ENCODE data around the gene TMSB4X. TPM values are rescaled to one million over a fixed set of nuclear protein-coding genes. Genes with fewer than 3 reads are reported as not detected.

Gene TMSB4X
- total RNA-seq, 1 experiment from 2014 or later: 2,595 TPM

DNA sequence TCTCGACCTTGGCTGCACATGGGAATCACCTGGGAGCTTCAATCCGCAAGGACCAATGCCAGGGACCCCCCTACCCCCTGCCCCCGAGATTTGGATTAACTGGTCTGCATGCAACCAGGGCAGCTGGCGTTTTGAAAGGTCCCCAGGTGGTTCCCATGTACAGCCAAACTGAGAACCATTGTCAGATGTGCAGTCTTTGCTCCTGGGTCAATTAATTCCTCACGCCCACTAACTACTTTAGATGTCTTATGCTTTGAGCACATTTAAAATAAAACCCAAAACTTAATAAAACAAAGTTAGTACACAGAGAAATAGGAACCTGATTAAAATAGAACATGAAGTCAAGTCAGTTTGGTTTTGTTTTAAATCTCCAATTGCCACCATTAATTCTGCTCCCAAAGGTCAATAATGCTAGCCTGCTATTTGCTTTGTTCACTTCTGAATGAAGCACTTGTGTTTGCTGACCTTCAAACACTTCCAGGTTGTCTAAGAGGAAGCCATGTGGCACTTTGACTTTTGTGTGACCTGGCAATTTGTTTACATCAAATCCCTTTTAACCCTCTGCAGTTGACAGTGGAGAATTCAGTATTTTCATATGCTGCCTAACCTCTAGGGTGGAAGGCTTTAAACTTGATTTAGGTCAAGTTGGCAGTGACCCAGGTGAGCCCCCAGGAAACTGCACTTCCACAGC is 27.2 kb upstream of the TMSB4X start:
- H3K27me3 Mint-ChIP-seq (ENCODE audit: low read depth): no peaks in the 10 kb centered on the region
- POLR2A ChIA-PET: no interaction called here
- no peaks in the 10 kb centered on the region for H3K9me3 Mint-ChIP-seq

More for the DNA sequence above, 27.2 kb upstream of the TMSB4X start:
- ATAC-seq: no peak
- H3K36me3 Mint-ChIP-seq: no peaks in the 10 kb centered on the region
- CTCF ChIA-PET: interaction anchor here (1.2 to 2.3 kb wide), 4 partner anchors 336 to 698 kb away, joined by 4 to 43 read pairs (median 6); no protein-coding TSS in a partner anchor
- no peak overlapping the region for H3K4me3 Mint-ChIP-seq
- no peak overlapping the region for H3K27ac Mint-ChIP-seq
- H3K4me1 Mint-ChIP-seq: peaks cover 31% of the 10 kb centered on the region
- TF ChIP-seq, protein P1, sequence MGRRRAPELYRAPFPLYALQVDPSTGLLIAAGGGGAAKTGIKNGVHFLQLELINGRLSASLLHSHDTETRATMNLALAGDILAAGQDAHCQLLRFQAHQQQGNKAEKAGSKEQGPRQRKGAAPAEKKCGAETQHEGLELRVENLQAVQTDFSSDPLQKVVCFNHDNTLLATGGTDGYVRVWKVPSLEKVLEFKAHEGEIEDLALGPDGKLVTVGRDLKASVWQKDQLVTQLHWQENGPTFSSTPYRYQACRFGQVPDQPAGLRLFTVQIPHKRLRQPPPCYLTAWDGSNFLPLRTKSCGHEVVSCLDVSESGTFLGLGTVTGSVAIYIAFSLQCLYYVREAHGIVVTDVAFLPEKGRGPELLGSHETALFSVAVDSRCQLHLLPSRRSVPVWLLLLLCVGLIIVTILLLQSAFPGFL (CRISPR knock-in tag; IDR thresholded peaks at IDR 0.05; ENCODE audit: borderline replicate concordance): no peak
- TF ChIP-seq TP53 (CRISPR knock-in tag; IDR thresholded peaks at IDR 0.05): no peak
- no peak for TF ChIP-seq ZNF138 (CRISPR knock-in tag; conservative IDR thresholded peaks at IDR 0.05)
- TF ChIP-seq, protein P2, sequence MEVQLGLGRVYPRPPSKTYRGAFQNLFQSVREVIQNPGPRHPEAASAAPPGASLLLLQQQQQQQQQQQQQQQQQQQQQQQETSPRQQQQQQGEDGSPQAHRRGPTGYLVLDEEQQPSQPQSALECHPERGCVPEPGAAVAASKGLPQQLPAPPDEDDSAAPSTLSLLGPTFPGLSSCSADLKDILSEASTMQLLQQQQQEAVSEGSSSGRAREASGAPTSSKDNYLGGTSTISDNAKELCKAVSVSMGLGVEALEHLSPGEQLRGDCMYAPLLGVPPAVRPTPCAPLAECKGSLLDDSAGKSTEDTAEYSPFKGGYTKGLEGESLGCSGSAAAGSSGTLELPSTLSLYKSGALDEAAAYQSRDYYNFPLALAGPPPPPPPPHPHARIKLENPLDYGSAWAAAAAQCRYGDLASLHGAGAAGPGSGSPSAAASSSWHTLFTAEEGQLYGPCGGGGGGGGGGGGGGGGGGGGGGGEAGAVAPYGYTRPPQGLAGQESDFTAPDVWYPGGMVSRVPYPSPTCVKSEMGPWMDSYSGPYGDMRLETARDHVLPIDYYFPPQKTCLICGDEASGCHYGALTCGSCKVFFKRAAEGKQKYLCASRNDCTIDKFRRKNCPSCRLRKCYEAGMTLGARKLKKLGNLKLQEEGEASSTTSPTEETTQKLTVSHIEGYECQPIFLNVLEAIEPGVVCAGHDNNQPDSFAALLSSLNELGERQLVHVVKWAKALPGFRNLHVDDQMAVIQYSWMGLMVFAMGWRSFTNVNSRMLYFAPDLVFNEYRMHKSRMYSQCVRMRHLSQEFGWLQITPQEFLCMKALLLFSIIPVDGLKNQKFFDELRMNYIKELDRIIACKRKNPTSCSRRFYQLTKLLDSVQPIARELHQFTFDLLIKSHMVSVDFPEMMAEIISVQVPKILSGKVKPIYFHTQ (CRISPR knock-in tag; IDR thresholded peaks at IDR 0.05): no peak
- TF ChIP-seq NFYB (CRISPR knock-in tag; conservative IDR thresholded peaks at IDR 0.05; ENCODE audit: low read depth): no peak
- TF ChIP-seq, protein P3, sequence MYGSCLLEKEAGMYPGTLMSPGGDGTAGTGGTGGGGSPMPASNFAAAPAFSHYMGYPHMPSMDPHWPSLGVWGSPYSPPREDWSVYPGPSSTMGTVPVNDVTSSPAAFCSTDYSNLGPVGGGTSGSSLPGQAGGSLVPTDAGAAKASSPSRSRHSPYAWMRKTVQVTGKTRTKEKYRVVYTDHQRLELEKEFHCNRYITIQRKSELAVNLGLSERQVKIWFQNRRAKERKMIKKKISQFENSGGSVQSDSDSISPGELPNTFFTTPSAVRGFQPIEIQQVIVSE (CRISPR knock-in tag; IDR thresholded peaks at IDR 0.05; ENCODE audit: borderline replicate concordance): no peak
- TF ChIP-seq, protein P4, sequence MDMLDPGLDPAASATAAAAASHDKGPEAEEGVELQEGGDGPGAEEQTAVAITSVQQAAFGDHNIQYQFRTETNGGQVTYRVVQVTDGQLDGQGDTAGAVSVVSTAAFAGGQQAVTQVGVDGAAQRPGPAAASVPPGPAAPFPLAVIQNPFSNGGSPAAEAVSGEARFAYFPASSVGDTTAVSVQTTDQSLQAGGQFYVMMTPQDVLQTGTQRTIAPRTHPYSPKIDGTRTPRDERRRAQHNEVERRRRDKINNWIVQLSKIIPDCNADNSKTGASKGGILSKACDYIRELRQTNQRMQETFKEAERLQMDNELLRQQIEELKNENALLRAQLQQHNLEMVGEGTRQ (CRISPR knock-in tag; IDR thresholded peaks at IDR 0.05): no peak
- no peak for TF ChIP-seq EMX1 (CRISPR knock-in tag; IDR thresholded peaks at IDR 0.05)
- TF ChIP-seq, protein P5, sequence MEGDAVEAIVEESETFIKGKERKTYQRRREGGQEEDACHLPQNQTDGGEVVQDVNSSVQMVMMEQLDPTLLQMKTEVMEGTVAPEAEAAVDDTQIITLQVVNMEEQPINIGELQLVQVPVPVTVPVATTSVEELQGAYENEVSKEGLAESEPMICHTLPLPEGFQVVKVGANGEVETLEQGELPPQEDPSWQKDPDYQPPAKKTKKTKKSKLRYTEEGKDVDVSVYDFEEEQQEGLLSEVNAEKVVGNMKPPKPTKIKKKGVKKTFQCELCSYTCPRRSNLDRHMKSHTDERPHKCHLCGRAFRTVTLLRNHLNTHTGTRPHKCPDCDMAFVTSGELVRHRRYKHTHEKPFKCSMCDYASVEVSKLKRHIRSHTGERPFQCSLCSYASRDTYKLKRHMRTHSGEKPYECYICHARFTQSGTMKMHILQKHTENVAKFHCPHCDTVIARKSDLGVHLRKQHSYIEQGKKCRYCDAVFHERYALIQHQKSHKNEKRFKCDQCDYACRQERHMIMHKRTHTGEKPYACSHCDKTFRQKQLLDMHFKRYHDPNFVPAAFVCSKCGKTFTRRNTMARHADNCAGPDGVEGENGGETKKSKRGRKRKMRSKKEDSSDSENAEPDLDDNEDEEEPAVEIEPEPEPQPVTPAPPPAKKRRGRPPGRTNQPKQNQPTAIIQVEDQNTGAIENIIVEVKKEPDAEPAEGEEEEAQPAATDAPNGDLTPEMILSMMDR (IDR thresholded peaks at IDR 0.05): no peak
- TF ChIP-seq, protein P6, sequence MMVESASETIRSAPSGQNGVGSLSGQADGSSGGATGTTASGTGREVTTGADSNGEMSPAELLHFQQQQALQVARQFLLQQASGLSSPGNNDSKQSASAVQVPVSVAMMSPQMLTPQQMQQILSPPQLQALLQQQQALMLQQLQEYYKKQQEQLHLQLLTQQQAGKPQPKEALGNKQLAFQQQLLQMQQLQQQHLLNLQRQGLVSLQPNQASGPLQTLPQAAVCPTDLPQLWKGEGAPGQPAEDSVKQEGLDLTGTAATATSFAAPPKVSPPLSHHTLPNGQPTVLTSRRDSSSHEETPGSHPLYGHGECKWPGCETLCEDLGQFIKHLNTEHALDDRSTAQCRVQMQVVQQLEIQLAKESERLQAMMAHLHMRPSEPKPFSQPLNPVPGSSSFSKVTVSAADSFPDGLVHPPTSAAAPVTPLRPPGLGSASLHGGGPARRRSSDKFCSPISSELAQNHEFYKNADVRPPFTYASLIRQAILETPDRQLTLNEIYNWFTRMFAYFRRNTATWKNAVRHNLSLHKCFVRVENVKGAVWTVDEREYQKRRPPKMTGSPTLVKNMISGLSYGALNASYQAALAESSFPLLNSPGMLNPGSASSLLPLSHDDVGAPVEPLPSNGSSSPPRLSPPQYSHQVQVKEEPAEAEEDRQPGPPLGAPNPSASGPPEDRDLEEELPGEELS (CRISPR knock-in tag; IDR thresholded peaks at IDR 0.05): no peak
- TF ChIP-seq, protein P7, sequence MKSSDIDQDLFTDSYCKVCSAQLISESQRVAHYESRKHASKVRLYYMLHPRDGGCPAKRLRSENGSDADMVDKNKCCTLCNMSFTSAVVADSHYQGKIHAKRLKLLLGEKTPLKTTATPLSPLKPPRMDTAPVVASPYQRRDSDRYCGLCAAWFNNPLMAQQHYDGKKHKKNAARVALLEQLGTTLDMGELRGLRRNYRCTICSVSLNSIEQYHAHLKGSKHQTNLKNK (CRISPR knock-in tag; IDR thresholded peaks at IDR 0.05): no peak
- TF ChIP-seq ZNF232 (CRISPR knock-in tag; IDR thresholded peaks at IDR 0.05): no peak
- TF ChIP-seq, protein P8, sequence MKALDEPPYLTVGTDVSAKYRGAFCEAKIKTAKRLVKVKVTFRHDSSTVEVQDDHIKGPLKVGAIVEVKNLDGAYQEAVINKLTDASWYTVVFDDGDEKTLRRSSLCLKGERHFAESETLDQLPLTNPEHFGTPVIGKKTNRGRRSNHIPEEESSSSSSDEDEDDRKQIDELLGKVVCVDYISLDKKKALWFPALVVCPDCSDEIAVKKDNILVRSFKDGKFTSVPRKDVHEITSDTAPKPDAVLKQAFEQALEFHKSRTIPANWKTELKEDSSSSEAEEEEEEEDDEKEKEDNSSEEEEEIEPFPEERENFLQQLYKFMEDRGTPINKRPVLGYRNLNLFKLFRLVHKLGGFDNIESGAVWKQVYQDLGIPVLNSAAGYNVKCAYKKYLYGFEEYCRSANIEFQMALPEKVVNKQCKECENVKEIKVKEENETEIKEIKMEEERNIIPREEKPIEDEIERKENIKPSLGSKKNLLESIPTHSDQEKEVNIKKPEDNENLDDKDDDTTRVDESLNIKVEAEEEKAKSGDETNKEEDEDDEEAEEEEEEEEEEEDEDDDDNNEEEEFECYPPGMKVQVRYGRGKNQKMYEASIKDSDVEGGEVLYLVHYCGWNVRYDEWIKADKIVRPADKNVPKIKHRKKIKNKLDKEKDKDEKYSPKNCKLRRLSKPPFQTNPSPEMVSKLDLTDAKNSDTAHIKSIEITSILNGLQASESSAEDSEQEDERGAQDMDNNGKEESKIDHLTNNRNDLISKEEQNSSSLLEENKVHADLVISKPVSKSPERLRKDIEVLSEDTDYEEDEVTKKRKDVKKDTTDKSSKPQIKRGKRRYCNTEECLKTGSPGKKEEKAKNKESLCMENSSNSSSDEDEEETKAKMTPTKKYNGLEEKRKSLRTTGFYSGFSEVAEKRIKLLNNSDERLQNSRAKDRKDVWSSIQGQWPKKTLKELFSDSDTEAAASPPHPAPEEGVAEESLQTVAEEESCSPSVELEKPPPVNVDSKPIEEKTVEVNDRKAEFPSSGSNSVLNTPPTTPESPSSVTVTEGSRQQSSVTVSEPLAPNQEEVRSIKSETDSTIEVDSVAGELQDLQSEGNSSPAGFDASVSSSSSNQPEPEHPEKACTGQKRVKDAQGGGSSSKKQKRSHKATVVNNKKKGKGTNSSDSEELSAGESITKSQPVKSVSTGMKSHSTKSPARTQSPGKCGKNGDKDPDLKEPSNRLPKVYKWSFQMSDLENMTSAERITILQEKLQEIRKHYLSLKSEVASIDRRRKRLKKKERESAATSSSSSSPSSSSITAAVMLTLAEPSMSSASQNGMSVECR (CRISPR knock-in tag; IDR thresholded peaks at IDR 0.05; ENCODE audit: borderline replicate concordance): no peak
- TF ChIP-seq ZNF396 (CRISPR knock-in tag; IDR thresholded peaks at IDR 0.05; ENCODE audit: borderline replicate concordance): no peak
- TF ChIP-seq ELF4 (CRISPR knock-in tag; IDR thresholded peaks at IDR 0.05; ENCODE audit: low read depth): no peak
- TF ChIP-seq ZNF416 (CRISPR knock-in tag; IDR thresholded peaks at IDR 0.05): no peak
- no peak for DNase-seq (ENCODE audit: low spot score)
